Ishikawa (cell line): ENCODE measurements around the gene GALNT10.

Experiments used
- CEBPB ChIP-seq: IDR thresholded peaks from 2 replicates; pipeline ENCODE4 v1.6.1; 2012
- CREB1 ChIP-seq: IDR thresholded peaks from 2 replicates; pipeline ENCODE4 v1.6.1; 2012; ENCODE audit warnings: low read depth
- EGR1 ChIP-seq: IDR thresholded peaks from 2 replicates; pipeline ENCODE4 v1.6.1; 2012
- EP300 ChIP-seq: IDR thresholded peaks from 2 replicates; pipeline ENCODE4 v1.6.1; 2012; ENCODE audit warnings: borderline replicate concordance
- FOXM1 ChIP-seq: IDR thresholded peaks from 2 replicates; pipeline ENCODE4 v1.6.1; 2012; ENCODE audit warnings: low read depth, borderline replicate concordance
- NFIC ChIP-seq: IDR thresholded peaks from 2 replicates; pipeline ENCODE4 v1.6.1; 2012
- RAD21 ChIP-seq: IDR thresholded peaks from 2 replicates; pipeline ENCODE4 v1.6.1; 2012; ENCODE audit warnings: low read depth
- TAF1 ChIP-seq: IDR thresholded peaks from 2 replicates; pipeline ENCODE4 v1.6.1; 2012; ENCODE audit warnings: low read depth, mild to moderate bottlenecking
- TCF12 ChIP-seq: IDR thresholded peaks from 2 replicates; pipeline ENCODE4 v1.6.1; 2012; ENCODE audit warnings: low read depth
- TEAD4 ChIP-seq: IDR thresholded peaks from 2 replicates; pipeline ENCODE4 v1.6.1; 2012
- YY1 ChIP-seq: IDR thresholded peaks from 2 replicates; pipeline ENCODE4 v1.6.1; 2012; ENCODE audit warnings: low read depth
- ZBTB7A ChIP-seq: IDR thresholded peaks from 2 replicates; pipeline ENCODE4 v1.6.1; 2012; ENCODE audit warnings: low read depth
- TF ChIP-seq, protein P1 (sequence below): IDR thresholded peaks from 2 replicates; pipeline ENCODE4 v1.6.1; 2012; ENCODE audit warnings: low read depth, mild to moderate bottlenecking
- TF ChIP-seq, protein P2 (sequence below): IDR thresholded peaks from 2 replicates; pipeline ENCODE4 v1.6.1; 2012
- TF ChIP-seq, protein P3 (sequence below): IDR thresholded peaks from 2 replicates; pipeline ENCODE4 v1.6.1; 2012

GALNT10 gene

DNA sequence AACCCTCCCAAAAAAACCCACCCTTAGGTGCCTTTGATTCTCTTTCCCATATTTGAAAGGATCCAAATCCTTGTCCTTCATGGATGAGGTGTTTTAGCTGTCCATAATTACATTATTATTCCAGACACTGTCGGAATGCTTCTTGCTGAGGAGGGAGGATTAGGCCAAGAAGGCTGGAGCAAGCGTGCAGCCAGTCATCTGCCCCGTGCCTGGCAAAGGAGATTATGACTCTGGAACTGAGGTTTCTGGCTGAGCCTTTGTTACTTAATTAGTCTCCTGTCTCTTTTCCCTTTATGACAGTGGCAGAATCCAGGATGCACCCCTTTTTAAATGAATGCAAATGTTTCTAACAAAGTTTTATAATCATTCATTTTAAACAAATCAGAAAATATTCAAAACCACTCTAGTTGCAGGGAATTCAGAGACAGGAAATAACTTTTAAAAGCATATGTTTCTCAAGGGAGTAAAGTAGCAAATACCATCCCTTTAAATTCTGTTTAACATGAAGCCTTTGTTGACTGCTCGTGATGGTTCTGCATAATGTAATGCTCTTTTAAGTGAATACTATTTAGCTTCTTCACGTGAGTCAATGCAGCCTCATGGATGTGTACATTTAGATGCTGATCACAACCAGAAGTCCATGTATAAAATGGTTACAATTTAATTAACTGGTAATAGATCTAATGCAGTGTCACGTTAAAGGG is 69.8 kb downstream of the GALNT10 start:
- TF ChIP-seq FOXM1, result no peak
- TF ChIP-seq YY1, result no peak

DNA sequence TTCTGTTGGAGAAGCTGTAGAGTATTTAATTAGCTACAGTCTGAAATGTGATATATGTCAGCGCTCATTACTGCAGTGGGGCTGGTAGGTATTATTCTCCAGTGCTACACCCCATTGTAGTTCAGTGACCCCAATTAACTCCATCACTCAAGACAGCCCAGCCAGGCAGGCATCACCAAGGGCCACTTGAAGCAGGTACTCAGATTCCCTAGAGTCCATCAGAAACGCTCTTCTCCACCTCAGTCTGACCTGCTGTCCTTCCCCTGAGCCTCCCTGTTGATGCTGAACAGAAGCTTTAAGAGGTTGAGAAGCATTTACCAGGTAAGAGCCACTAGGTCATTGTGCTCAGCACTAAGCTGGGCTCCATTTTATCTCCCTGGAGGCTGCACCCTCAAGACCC is 71.8 kb downstream of the GALNT10 start:
- TF ChIP-seq, protein P1, sequence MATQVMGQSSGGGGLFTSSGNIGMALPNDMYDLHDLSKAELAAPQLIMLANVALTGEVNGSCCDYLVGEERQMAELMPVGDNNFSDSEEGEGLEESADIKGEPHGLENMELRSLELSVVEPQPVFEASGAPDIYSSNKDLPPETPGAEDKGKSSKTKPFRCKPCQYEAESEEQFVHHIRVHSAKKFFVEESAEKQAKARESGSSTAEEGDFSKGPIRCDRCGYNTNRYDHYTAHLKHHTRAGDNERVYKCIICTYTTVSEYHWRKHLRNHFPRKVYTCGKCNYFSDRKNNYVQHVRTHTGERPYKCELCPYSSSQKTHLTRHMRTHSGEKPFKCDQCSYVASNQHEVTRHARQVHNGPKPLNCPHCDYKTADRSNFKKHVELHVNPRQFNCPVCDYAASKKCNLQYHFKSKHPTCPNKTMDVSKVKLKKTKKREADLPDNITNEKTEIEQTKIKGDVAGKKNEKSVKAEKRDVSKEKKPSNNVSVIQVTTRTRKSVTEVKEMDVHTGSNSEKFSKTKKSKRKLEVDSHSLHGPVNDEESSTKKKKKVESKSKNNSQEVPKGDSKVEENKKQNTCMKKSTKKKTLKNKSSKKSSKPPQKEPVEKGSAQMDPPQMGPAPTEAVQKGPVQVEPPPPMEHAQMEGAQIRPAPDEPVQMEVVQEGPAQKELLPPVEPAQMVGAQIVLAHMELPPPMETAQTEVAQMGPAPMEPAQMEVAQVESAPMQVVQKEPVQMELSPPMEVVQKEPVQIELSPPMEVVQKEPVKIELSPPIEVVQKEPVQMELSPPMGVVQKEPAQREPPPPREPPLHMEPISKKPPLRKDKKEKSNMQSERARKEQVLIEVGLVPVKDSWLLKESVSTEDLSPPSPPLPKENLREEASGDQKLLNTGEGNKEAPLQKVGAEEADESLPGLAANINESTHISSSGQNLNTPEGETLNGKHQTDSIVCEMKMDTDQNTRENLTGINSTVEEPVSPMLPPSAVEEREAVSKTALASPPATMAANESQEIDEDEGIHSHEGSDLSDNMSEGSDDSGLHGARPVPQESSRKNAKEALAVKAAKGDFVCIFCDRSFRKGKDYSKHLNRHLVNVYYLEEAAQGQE, result no peak
- TF ChIP-seq CEBPB (no peak), NFIC (no peak), EP300 (no peak), TAF1 (no peak), TCF12 (no peak), RAD21 (no peak), ZBTB7A (no peak), FOXM1 (no peak)
- TF ChIP-seq, protein P2, sequence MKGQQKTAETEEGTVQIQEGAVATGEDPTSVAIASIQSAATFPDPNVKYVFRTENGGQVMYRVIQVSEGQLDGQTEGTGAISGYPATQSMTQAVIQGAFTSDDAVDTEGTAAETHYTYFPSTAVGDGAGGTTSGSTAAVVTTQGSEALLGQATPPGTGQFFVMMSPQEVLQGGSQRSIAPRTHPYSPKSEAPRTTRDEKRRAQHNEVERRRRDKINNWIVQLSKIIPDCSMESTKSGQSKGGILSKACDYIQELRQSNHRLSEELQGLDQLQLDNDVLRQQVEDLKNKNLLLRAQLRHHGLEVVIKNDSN, result no peak

DNA sequence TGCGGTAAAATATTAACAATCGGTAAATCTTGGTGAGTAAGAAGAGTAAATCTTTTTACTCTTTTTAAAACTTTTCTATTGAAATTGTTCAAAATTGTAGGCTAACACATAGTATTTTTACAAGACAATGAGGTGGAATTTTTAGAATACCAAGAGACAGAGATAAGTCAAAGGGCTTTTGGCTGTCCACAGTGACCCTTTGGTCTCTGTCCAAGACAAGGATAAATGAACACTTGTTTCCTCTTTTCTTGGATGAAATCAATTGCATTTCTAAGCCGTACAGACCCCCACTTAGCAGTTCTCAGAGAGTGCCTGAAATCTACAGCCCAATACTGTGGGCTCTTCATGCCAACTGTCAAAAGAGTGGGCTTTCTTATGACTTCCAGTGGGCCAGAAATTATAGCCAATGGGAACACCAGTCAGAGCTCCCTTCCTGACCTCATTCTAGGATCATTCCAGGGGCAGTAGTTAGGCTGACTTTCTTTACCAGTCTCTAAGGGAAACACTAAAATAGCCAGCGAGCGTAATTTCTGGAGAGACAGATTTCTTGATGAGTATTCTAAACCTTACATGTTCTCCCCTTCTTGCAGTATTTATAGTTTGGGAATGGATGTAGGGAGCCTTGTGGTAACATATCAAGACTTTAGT is 74.1 kb downstream of the GALNT10 start:
- TF ChIP-seq YY1 (no peak), FOXM1 (no peak), TEAD4 (no peak), NFIC (no peak)
- TF ChIP-seq, protein P2, result no peak
- TF ChIP-seq, protein P3, sequence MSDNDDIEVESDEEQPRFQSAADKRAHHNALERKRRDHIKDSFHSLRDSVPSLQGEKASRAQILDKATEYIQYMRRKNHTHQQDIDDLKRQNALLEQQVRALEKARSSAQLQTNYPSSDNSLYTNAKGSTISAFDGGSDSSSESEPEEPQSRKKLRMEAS, result no peak
- TF ChIP-seq, protein P1, result no peak

DNA sequence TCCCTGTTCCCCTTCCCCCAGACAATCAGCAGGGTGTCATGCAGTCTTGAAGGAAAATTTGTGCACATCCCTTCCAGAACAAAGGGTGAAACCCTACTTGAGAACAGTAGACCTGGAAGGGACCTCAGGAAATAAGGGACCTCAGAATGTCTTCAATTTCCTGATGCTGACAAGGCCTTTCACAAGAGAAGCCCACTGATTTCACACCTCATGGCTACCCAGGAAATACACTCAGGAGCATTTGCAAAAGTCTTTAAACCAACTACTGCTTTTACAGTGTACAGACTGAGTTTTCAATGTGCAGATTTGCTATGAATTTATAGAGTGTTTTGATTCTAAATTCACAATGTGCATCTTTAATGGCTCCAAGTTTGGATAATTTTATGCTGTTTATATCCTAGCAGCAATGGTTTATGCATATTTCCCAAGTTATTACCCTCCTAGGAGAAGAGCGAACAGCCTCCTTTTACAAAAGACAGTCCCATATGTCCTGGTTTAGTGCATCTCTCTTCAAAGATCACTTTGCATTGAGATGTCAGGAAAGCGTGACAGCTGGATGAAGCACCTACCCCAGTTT is 74.8 kb downstream of the GALNT10 start:
- TF ChIP-seq TAF1 (no peak), EGR1 (no peak), RAD21 (no peak), TEAD4 (no peak), CEBPB (no peak), CREB1 (no peak), EP300 (no peak), YY1 (no peak), ZBTB7A (no peak), FOXM1 (no peak), NFIC (no peak), TCF12 (no peak)
- TF ChIP-seq, protein P3, result no peak
- TF ChIP-seq, protein P2, result no peak
- TF ChIP-seq, protein P1, result no peak
